IPS DF 6.9 (cell line): ENCODE results near the gene NME7.
A peak's percentile ranks its signal among the peaks of the same experiment; 100 is the strongest.
"Not testable (repeated sequence)": the region's sequence is repeated elsewhere in the genome, so short reads cannot be mapped to it uniquely, and the experiment has no call there.

Experiments
- DNase-seq: peaks from one replicate; pipeline ENCODE4 v3.0.0-alpha.2; 2013; ENCODE audit warnings: low read depth, low spot score
- H3K27ac ChIP-seq: one replicate; pipeline ENCODE4 v1.5.1; 2013; ENCODE audit warnings: low read length, control low read depth
- H3K27me3 ChIP-seq: 2 replicates; pipeline ENCODE4 v1.6.1; 2013; ENCODE audit warnings: mild to moderate bottlenecking, low read length; ENCODE audit not compliant: control insufficient read depth, insufficient read depth
- H3K36me3 ChIP-seq: 2 replicates; pipeline ENCODE4 v1.6.1; 2013; ENCODE audit warnings: low read length; ENCODE audit not compliant: control insufficient read depth, insufficient read depth
- H3K4me1 ChIP-seq: 2 replicates; pipeline ENCODE4 v1.6.1; 2013; ENCODE audit warnings: low read length; ENCODE audit not compliant: control insufficient read depth, insufficient read depth
- H3K4me3 ChIP-seq: 2 replicates; pipeline ENCODE4 v1.5.1; 2013; ENCODE audit warnings: mild to moderate bottlenecking, low read length
- H3K9me3 ChIP-seq: 2 replicates; pipeline ENCODE4 v1.6.1; 2013; ENCODE audit warnings: low read length, inconsistent platforms; ENCODE audit not compliant: control insufficient read depth, insufficient read depth
- WGBS: extraction: QIAGEN DNeasy Blood & Tissue Kit; methylation state at CpG from one replicate; pipeline ENCODE4 v1.1.7; 2013; ENCODE audit warnings: mixed read lengths, missing lambda C conversion rate; ENCODE audit not compliant: insufficient read length, insufficient coverage; 5-methylcytosine and 5-hydroxymethylcytosine counted together

Gene NME7

DNA sequence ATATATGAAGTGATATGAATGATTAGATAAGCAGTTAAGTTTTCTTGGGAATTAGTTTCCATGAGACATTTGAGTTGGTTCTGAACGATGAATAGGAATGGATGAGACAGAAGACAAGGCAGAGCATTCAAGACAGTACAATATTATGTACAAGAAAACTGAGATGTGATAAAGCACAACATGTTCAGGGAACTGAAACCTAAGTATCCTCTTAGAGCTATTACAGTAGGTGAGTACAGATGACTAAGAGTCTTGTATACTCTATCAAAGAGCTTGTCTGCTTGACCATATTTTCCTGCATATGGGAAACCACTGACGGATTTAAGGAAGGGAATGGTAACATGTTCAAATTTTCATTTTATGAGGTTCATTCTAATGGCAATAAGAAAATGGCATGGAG lies 61.6 kb downstream of the NME7 start:
- Histone ChIP-seq H3K4me3 (no peak overlapping the region), H3K4me1 (peaks cover 1% of the 10 kb centered on the region; the same call in 1 of the 2 replicates), H3K9me3 (no peaks in the 10 kb centered on the region), H3K27me3 (no peaks in the 10 kb centered on the region), H3K36me3 (no peaks in the 10 kb centered on the region), H3K27ac (no peak overlapping the region)
- no peak for DNase-seq
- no CpG with 5 or more reads among the region's 2 CpGs for WGBS

DNA sequence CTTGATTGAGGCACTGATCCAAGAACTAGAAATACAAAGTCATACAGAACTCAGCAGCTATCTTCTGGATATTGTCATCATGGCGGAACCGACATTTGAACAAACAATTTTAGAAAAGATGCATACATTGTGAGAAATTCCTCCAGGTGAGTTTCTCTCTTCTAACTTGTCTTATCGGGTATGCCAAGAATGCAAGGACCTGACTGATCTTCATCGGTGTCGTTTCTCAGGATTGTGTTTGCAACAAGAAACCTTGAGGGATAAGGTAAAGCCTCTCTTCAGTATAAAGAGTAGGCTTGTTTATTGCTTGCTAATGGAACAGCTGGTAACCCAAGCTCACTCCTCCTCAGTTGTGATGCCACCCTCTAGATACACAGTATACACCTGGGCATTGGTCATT lies 62.2 kb downstream of the NME7 start:
- no CpG with 5 or more reads among the region's 5 CpGs for WGBS
- no peaks in the 10 kb centered on the region for H3K27me3 ChIP-seq
- H3K4me1 ChIP-seq, result peaks cover 1% of the 10 kb centered on the region; the same call in 1 of the 2 replicates
- H3K9me3 ChIP-seq, result no peaks in the 10 kb centered on the region
- DNase-seq, result no peak
- no peak overlapping the region for H3K27ac ChIP-seq
- no peak overlapping the region for H3K4me3 ChIP-seq
- H3K36me3 ChIP-seq, result no peaks in the 10 kb centered on the region

DNA sequence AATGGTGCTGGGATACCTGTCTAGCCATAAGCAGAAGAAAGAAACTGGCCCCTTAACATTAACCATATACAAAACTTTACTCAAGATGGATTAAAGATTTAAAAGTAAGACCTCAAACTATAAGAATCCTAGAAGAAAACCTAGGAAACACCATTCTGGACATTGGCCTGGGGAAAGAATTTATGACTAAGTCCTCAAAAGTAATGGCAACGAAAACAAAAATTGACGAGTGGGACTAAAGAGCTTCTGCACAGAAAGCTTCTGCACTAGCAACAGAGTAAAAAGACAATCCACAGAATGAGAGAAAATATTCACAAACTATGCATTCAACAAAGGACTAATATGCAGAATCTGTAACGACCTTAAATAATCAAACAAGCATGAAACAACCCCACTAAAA lies 66.7 kb downstream of the NME7 start:
- H3K27me3 ChIP-seq, result no peaks in the 10 kb centered on the region
- H3K9me3 ChIP-seq, result no peaks in the 10 kb centered on the region
- H3K36me3 ChIP-seq, result no peaks in the 10 kb centered on the region
- DNase-seq, result no peak
- no peak overlapping the region for H3K27ac ChIP-seq
- no peaks in the 10 kb centered on the region for H3K4me1 ChIP-seq
- H3K4me3 ChIP-seq, result no peak overlapping the region
- no CpG with 5 or more reads among the region's 3 CpGs for WGBS

DNA sequence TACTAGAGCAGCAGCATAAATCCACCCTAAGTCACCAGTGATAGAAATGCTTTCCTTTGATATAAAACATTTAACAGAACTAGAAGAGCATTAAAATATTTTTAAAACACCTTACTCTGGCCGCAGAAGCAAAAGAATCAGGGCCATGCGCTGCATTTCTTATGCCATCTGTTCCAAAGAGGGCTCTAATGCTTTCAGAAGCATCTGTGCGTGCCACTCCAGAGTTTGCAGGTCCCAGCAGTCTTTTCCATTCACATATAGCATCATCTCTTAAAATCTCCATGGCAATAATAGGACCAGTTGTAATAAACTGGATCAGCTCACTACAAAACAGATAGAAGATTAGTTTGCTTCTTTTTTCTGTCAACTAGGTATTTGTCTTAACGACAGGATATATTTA lies 69.2 kb downstream of the NME7 start:
- Histone ChIP-seq H3K9me3 (no peaks in the 10 kb centered on the region), H3K4me1 (peaks cover 2% of the 10 kb centered on the region; the same call in 1 of the 2 replicates), H3K27me3 (no peaks in the 10 kb centered on the region), H3K27ac (no peak overlapping the region), H3K4me3 (no peak overlapping the region), H3K36me3 (no peaks in the 10 kb centered on the region)
- no CpG with 5 or more reads among the region's 4 CpGs for WGBS
- DNase-seq, result no peak

DNA sequence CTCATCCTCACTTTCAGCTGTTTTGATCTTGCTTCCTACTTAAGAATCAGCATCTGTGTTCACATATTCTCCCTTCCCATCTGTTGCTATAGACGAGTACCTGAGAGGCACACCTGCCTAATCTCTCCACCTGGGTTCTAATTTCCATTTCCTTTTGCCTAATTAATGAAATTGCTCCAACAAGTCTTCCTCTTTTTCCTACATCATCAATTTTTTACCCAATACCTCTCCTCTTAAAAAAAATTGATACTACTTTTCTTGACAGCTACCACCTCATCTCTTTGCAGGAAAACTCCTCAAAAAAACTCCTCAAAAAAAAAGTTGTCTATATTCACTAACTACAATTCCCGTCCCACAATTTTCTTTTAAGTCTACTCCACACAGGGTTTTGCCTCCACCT lies 71.8 kb downstream of the NME7 start:
- H3K27me3 ChIP-seq, result no peaks in the 10 kb centered on the region
- H3K27ac ChIP-seq, result no peak overlapping the region
- H3K4me1 ChIP-seq, result peaks cover 2% of the 10 kb centered on the region; the same call in 1 of the 2 replicates
- no peak for DNase-seq
- WGBS, result 100% methylated on average over 1 of the region's 2 CpGs
- no peaks in the 10 kb centered on the region for H3K36me3 ChIP-seq
- no peaks in the 10 kb centered on the region for H3K9me3 ChIP-seq
- no peak overlapping the region for H3K4me3 ChIP-seq

DNA sequence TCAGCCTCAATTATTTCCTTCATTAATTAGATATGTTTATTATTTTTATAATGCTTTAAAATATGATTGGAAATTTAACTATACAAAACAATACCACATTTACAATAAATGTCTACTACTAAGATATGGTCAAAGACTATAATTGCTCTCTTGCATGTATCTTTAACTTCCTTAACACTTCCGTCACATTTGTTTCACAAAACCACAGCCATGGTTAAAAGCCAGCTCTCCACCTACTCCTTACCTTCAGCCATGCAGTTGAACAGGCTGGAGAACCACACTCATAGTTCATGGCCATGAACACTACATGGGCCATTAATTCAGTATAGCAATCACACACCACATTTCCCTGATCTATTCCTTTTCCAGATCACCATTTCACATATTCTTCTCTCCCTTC lies 72.2 kb downstream of the NME7 start:
- Histone ChIP-seq H3K9me3 (no peaks in the 10 kb centered on the region), H3K36me3 (no peaks in the 10 kb centered on the region), H3K4me3 (no peak overlapping the region), H3K27ac (no peak overlapping the region), H3K27me3 (no peaks in the 10 kb centered on the region), H3K4me1 (peaks cover 2% of the 10 kb centered on the region; the same call in 1 of the 2 replicates)
- no peak for DNase-seq
- WGBS, result no CpG with 5 or more reads among the region's 1 CpG

DNA sequence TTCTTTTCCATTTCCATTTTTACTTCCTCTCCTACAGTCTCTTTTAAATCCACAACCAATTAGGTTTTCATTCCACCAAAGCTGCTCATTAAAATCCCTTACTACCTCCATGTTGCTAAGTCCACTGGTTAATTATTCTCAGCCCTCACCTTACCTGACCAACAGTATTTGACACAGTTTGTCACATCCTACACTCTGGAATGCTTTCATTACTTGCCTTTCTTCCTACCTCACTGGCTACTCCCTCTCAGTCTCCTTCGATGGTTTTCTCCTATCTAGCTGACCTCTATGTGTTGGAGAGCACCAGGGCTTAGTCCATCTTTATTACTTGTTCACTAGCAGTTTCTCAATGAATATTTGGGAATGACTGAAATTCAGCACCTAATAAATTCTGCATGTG lies 78.6 kb downstream of the NME7 start:
- no CpG with 5 or more reads among the region's 1 CpG for WGBS
- Histone ChIP-seq H3K4me1 (no peaks in the 10 kb centered on the region; the same call in 1 of the 2 replicates), H3K9me3 (no peaks in the 10 kb centered on the region), H3K4me3 (no peak overlapping the region), H3K36me3 (no peaks in the 10 kb centered on the region), H3K27ac (no peak overlapping the region), H3K27me3 (no peaks in the 10 kb centered on the region)
- no peak for DNase-seq

DNA sequence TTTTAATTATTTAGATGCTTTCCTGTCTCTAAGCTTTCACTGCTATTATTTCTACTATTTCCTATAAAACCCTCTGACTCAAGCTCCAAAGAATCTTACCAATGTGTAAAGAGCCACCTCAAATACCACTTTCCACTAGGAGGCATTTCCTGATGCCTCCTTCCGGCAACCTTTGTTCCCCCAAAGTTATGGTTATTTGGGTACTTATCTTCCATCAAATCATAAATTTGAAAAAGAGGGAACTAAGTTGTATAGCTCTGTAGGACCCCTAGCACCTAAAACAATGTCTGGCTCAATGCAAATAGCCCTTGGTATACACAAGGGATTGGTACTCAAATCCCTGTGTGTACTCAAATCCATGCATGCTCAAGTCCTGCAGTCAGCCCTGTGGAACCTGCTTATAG lies 79.6 kb downstream of the NME7 start:
- Histone ChIP-seq H3K36me3 (no peaks in the 10 kb centered on the region), H3K4me3 (no peak overlapping the region), H3K27me3 (no peaks in the 10 kb centered on the region), H3K4me1 (no peaks in the 10 kb centered on the region; the same call in 1 of the 2 replicates), H3K9me3 (no peaks in the 10 kb centered on the region), H3K27ac (no peak overlapping the region)
- WGBS, result no CpG with 5 or more reads among the region's 1 CpG
- DNase-seq, result peak; percentile 20

DNA sequence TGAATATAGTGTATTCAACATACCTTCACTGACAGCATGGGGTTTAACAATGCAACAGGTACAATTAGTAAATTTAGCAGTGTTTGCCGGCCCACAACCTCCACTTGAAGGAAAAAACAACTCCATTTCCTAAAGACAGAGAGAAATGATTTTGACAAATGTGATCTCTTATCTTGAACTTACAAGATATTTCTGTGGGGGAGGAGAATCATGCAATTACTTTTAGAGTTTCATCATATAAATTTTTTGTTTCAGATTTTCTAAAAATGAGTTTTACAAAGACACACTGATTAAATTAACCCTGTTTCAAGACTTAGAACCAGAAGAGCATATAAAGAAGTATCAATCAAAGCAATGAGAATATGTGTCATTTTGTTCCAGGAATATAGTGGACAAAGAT lies 80.3 kb downstream of the NME7 start:
- DNase-seq, result no peak
- Histone ChIP-seq H3K9me3 (no peaks in the 10 kb centered on the region), H3K4me3 (no peak overlapping the region), H3K4me1 (no peaks in the 10 kb centered on the region; the same call in 1 of the 2 replicates), H3K36me3 (no peaks in the 10 kb centered on the region), H3K27me3 (no peaks in the 10 kb centered on the region), H3K27ac (no peak overlapping the region)
- WGBS, result no CpG with 5 or more reads among the region's 1 CpG

DNA sequence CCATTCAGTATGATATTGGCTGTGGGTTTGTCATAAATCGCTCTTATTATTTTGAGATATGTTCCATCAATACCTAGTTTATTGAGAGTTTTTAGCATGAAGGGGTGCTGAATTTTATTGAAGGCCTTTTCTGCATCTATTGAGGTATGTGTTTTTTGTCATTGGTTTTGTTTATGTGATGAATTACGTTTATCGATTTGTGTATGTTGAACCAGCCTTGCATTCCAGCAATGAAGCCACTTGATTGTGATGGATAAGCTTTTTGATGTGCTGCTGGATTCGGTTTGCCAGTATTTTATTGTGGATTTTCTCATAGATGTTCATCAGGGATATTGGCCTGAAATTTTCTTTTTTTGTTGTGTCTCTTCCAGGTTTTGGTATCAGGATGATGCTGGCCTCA lies 86.0 kb downstream of the NME7 start:
- not testable (repeated sequence) for H3K36me3 ChIP-seq, H3K27ac ChIP-seq, DNase-seq, H3K27me3 ChIP-seq, H3K4me1 ChIP-seq, H3K9me3 ChIP-seq, H3K4me3 ChIP-seq
- WGBS, result no CpG with 5 or more reads among the region's 4 CpGs

DNA sequence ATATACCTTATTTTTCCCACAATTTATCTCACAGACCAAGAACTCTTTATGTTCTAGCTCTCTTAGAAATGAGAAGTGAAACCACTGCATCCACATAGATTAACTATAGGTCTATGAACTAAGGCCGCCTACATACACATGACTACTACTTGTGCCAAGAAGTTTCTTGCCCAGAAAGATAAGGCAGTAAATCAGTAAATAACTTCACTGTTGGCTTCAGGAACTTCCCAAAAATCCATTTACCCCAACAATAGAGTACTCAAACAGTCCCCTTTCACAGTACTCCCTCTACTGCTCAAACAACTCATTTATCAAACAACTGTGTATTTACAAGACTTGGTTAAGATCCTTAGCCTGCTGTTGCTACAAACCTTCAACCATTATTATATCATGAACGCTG lies 96.5 kb downstream of the NME7 start:
- no peaks in the 10 kb centered on the region for H3K36me3 ChIP-seq
- DNase-seq, result no peak
- no CpG with 5 or more reads among the region's 2 CpGs for WGBS

More for the DNA sequence above, 96.5 kb downstream of the NME7 start:
- Histone ChIP-seq H3K27me3 (no peaks in the 10 kb centered on the region), H3K9me3 (no peaks in the 10 kb centered on the region), H3K4me3 (no peak overlapping the region), H3K4me1 (no peaks in the 10 kb centered on the region), H3K27ac (no peak overlapping the region)
